Measurements from ENCODE around the gene CLASRP.

The CLASRP gene

GRCh38 chr19:45003485-45003884 is 35.4 kb upstream of the CLASRP start:
- Histone ChIP-seq H3K79me2 (ENCODE audit: low read length) (peaks cover 20% of the 10 kb centered on the region), H3F3A (ENCODE audit: insufficient read depth, low read length) (peaks cover 8% of the 10 kb centered on the region), H3K9me3 (replicated peaks; ENCODE audit: insufficient read depth, low read length) (no peaks in the 10 kb centered on the region), H3K27ac (ENCODE audit: low read length) (no peak overlapping the region), H3K9ac (ENCODE audit: low read length) (no peak overlapping the region), H3K9me2 (replicated peaks; ENCODE audit: insufficient read depth, low read length) (no peaks in the 10 kb centered on the region), H3K4me3 (ENCODE audit: low read length) (no peak overlapping the region), H2AFZ (ENCODE audit: low read length) (no peak overlapping the region), H3K4me1 (ENCODE audit: low read length) (peaks cover 22% of the 10 kb centered on the region), H4K20me1 (ENCODE audit: insufficient read depth, low read length) (no peaks in the 10 kb centered on the region), H3K36me3 (replicated peaks; ENCODE audit: insufficient read depth, low read length) (no peaks in the 10 kb centered on the region; the same call in 1 of the 2 replicates), H3K4me2 (ENCODE audit: low read depth, low read length) (no peak overlapping the region), H3K27me3 (replicated peaks; ENCODE audit: insufficient read depth, low read length) (no peaks in the 10 kb centered on the region)
- no peak for TF ChIP-seq EZH2 (optimal IDR thresholded peaks at IDR 0.05; ENCODE audit: low read depth, low read length)
- no peak for TF ChIP-seq EZH2phosphoT487 (IDR thresholded peaks at IDR 0.05; ENCODE audit: low read length)
- no peak for TF ChIP-seq CTCF (IDR thresholded peaks at IDR 0.05; ENCODE audit: low read length)
- DNase-seq = no peak

- no peak overlapping the region for H3K9ac ChIP-seq (ENCODE audit: low read length)
- no peak overlapping the region for H2AFZ ChIP-seq (ENCODE audit: low read length)
- H3K27ac ChIP-seq (ENCODE audit: low read length) = no peak overlapping the region
- H3K36me3 ChIP-seq (replicated peaks; ENCODE audit: insufficient read depth, low read length) = no peaks in the 10 kb centered on the region; the same call in 1 of the 2 replicates
- peaks cover 3% of the 10 kb centered on the region for H3F3A ChIP-seq (ENCODE audit: insufficient read depth, low read length)
- H3K4me1 ChIP-seq (ENCODE audit: low read length) = peaks cover 6% of the 10 kb centered on the region; the same call in 1 of the 2 replicates
- H3K27me3 ChIP-seq (replicated peaks; ENCODE audit: insufficient read depth, low read length) = no peaks in the 10 kb centered on the region
- H4K20me1 ChIP-seq (ENCODE audit: insufficient read depth, low read length) = no peaks in the 10 kb centered on the region
- H3K4me3 ChIP-seq (ENCODE audit: low read length) = no peak overlapping the region
- TF ChIP-seq EZH2phosphoT487 (IDR thresholded peaks at IDR 0.05; ENCODE audit: low read length) (no peak), EZH2 (optimal IDR thresholded peaks at IDR 0.05; ENCODE audit: low read depth, low read length) (no peak), CTCF (IDR thresholded peaks at IDR 0.05; ENCODE audit: low read length) (no peak)
- H3K79me2 ChIP-seq (ENCODE audit: low read length) = peaks cover 20% of the 10 kb centered on the region
- no peak overlapping the region for H3K4me2 ChIP-seq (ENCODE audit: low read depth, low read length)
- DNase-seq = no peak
- H3K9me3 ChIP-seq (replicated peaks; ENCODE audit: insufficient read depth, low read length) = no peaks in the 10 kb centered on the region
- no peaks in the 10 kb centered on the region for H3K9me2 ChIP-seq (replicated peaks; ENCODE audit: insufficient read depth, low read length)
These were observed 33.1 kb upstream of the CLASRP start for GRCh38 chr19:45005787-45006186.

GRCh38 chr19:45008552-45008951 is 30.3 kb upstream of the CLASRP start:
- Histone ChIP-seq H3K4me2 (ENCODE audit: low read depth, low read length) (no peak overlapping the region), H3K27me3 (replicated peaks; ENCODE audit: insufficient read depth, low read length) (no peaks in the 10 kb centered on the region), H4K20me1 (ENCODE audit: insufficient read depth, low read length) (no peaks in the 10 kb centered on the region), H3K4me1 (ENCODE audit: low read length) (no peaks in the 10 kb centered on the region), H2AFZ (ENCODE audit: low read length) (no peak overlapping the region), H3K9me2 (replicated peaks; ENCODE audit: insufficient read depth, low read length) (no peaks in the 10 kb centered on the region), H3K9me3 (replicated peaks; ENCODE audit: insufficient read depth, low read length) (no peaks in the 10 kb centered on the region), H3F3A (ENCODE audit: insufficient read depth, low read length) (0 out of 2 replicates have a peak, but pooled peaks cover 3% of the 10 kb centered on the region), H3K79me2 (ENCODE audit: low read length) (peaks cover 9% of the 10 kb centered on the region), H3K36me3 (replicated peaks; ENCODE audit: insufficient read depth, low read length) (no peaks in the 10 kb centered on the region; the same call in 1 of the 2 replicates), H3K9ac (ENCODE audit: low read length) (no peak overlapping the region), H3K27ac (ENCODE audit: low read length) (no peak overlapping the region), H3K4me3 (ENCODE audit: low read length) (no peak overlapping the region)
- TF ChIP-seq CTCF (IDR thresholded peaks at IDR 0.05; ENCODE audit: low read length) (no peak), EZH2phosphoT487 (IDR thresholded peaks at IDR 0.05; ENCODE audit: low read length) (no peak), EZH2 (optimal IDR thresholded peaks at IDR 0.05; ENCODE audit: low read depth, low read length) (no peak)
- DNase-seq = no peak
